IMR-90 (cell line): ENCODE measurements around the gene OR1E2. TPM values are rescaled to one million over a fixed set of nuclear protein-coding genes. Genes with fewer than 3 reads are reported as not detected.

ENCODE experiments used
- ATAC-seq: fragments of 200-7000 bp; cut with Tn5 transposase; 2 replicates; pipeline ENCODE4 v1.9.1; 2020; ENCODE audit warnings: low read depth, mild to moderate bottlenecking, moderate library complexity
- BruUV-seq: library from RNA; stranded (reverse); fragments of 400-500 nt; replicated peaks from 2 replicates; lab custom pipeline; 2021; lab: Mats Ljungman, UMichigan
- CTCF ChIA-PET: fragments of 300-600 bp; formaldehyde crosslinking; extraction: SDS; loops from one replicate; lab custom pipeline; 2021; ENCODE audit warnings: antibody characterized with exemption; lab: Yijun Ruan, JAX
- POLR2A ChIA-PET: fragments of 300-600 bp; sonication (Branson Sonifier 250); formaldehyde crosslinking; loops from one replicate; lab custom pipeline; 2022; ENCODE audit warnings: antibody characterized with exemption; ENCODE audit not compliant: unreplicated experiment; lab: Charles Lee
- DNase-seq: peaks from one replicate; pipeline ENCODE4 v3.0.0; 2013
- H2AFZ ChIP-seq: replicated peaks from 2 replicates; pipeline ENCODE3; 2013; ENCODE audit warnings: low read length, mild to moderate bottlenecking; ENCODE audit not compliant: poor library complexity
- H2AK5ac ChIP-seq: 2 replicates; pipeline ENCODE4 v1.6.1; 2013; ENCODE audit warnings: low read depth, low read length, inconsistent platforms
- H2AK9ac ChIP-seq: replicated peaks from 2 replicates; pipeline ENCODE3; 2013; ENCODE audit warnings: mild to moderate bottlenecking, low read depth, low read length, moderate library complexity; ENCODE audit not compliant: poor library complexity
- H2BK120ac ChIP-seq: 2 replicates; pipeline ENCODE4 v1.6.1; 2013; ENCODE audit warnings: low read depth, low read length, inconsistent platforms
- H2BK15ac ChIP-seq: 3 replicates; pipeline ENCODE4 v1.6.1; 2013; ENCODE audit warnings: low read depth, low read length, inconsistent platforms
- H2BK20ac ChIP-seq: 2 replicates; pipeline ENCODE4 v1.6.1; 2013; ENCODE audit warnings: low read depth, mild to moderate bottlenecking, inconsistent platforms, low read length, moderate library complexity
- H2BK5ac ChIP-seq: 2 replicates; pipeline ENCODE4 v1.6.1; 2013; ENCODE audit warnings: mild to moderate bottlenecking, low read depth, low read length, inconsistent platforms; ENCODE audit not compliant: poor library complexity, severe bottlenecking
- H3K14ac ChIP-seq: replicated peaks from 2 replicates; pipeline ENCODE4 v1.6.1; 2013; ENCODE audit warnings: low read depth, low read length, inconsistent platforms
- H3K18ac ChIP-seq: 2 replicates; pipeline ENCODE4 v1.6.1; 2013; ENCODE audit warnings: low read depth, low read length, control low read depth
- H3K23ac ChIP-seq: 2 replicates; pipeline ENCODE4 v1.6.1; 2013; ENCODE audit warnings: low read depth, low read length, inconsistent platforms
- H3K27ac ChIP-seq: 2 replicates; pipeline ENCODE4 v1.5.1; 2013; ENCODE audit warnings: mild to moderate bottlenecking, control low read depth, low read length; ENCODE audit not compliant: insufficient read depth
- H3K27me3 ChIP-seq: 2 replicates; pipeline ENCODE4 v1.6.1; 2013; ENCODE audit warnings: low read length; ENCODE audit not compliant: control insufficient read depth, insufficient read depth
- H3K36me3 ChIP-seq: 2 replicates; pipeline ENCODE4 v1.6.1; 2013; ENCODE audit warnings: low read length, mixed read lengths; ENCODE audit not compliant: control insufficient read depth, insufficient read depth
- H3K4ac ChIP-seq: 2 replicates; pipeline ENCODE4 v1.6.1; 2013; ENCODE audit warnings: low read depth, low read length, inconsistent platforms
- H3K4me1 ChIP-seq: 2 replicates; pipeline ENCODE4 v1.6.1; 2013; ENCODE audit warnings: low read length, mixed read lengths; ENCODE audit not compliant: control insufficient read depth, insufficient read depth
- H3K4me2 ChIP-seq: 2 replicates; pipeline ENCODE4 v1.6.1; 2013; ENCODE audit warnings: low read depth, mild to moderate bottlenecking, control low read depth, low read length, moderate library complexity
- H3K4me3 ChIP-seq: 2 replicates; pipeline ENCODE4 v1.5.1; 2013; ENCODE audit warnings: low read depth, mild to moderate bottlenecking, control low read depth, low read length, moderate library complexity; ENCODE audit not compliant: insufficient read depth
- H3K56ac ChIP-seq: 2 replicates; pipeline ENCODE4 v1.6.1; 2013; ENCODE audit warnings: low read length, inconsistent platforms; ENCODE audit not compliant: insufficient read depth; ENCODE audit errors: extremely low read depth
- H3K79me1 ChIP-seq, 2 experiments: 2 replicates each; pipeline ENCODE4 v1.6.1; 2013; ENCODE audit warnings: low read length in 2 of 2, inconsistent platforms in 1 of 2, low read depth in 1 of 2
- H3K9ac ChIP-seq: 2 replicates; pipeline ENCODE4 v1.6.1; 2013; ENCODE audit warnings: low read depth, low read length, control low read depth
- H3K9me1 ChIP-seq: 2 replicates; pipeline ENCODE4 v1.6.1; 2013; ENCODE audit warnings: low read length, inconsistent platforms; ENCODE audit not compliant: insufficient read depth
- H3K9me3 ChIP-seq: 2 replicates; pipeline ENCODE4 v1.6.1; 2013; ENCODE audit warnings: low read length; ENCODE audit not compliant: control insufficient read depth, insufficient read depth
- H4K20me1 ChIP-seq: 2 replicates; pipeline ENCODE4 v1.6.1; 2013; ENCODE audit warnings: low read length, inconsistent platforms; ENCODE audit not compliant: insufficient read depth
- H4K5ac ChIP-seq: 2 replicates; pipeline ENCODE4 v1.6.1; 2013; ENCODE audit warnings: mild to moderate bottlenecking, low read depth, low read length, control low read depth
- H4K8ac ChIP-seq, 2 experiments: 2 replicates each; pipeline ENCODE4 v1.6.1; 2013; ENCODE audit warnings: low read depth in 2 of 2, low read length in 2 of 2, control low read depth in 1 of 2, inconsistent platforms in 1 of 2
- H4K91ac ChIP-seq: 2 replicates; pipeline ENCODE4 v1.6.1; 2013; ENCODE audit warnings: low read depth, low read length, inconsistent platforms; ENCODE audit not compliant: insufficient read depth
- CEBPB ChIP-seq: IDR thresholded peaks from 2 replicates; pipeline ENCODE4 v1.6.1; 2012; ENCODE audit warnings: low read depth, low read length, improper control_type of control experiment
- CHD1 ChIP-seq: IDR thresholded peaks from 2 replicates; pipeline ENCODE4 v1.6.1; 2012; ENCODE audit warnings: low read depth, low read length, improper control_type of control experiment
- FOS ChIP-seq: fragments of 150-350 bp; IDR thresholded peaks from 2 replicates; pipeline ENCODE4 v1.6.1; 2016; ENCODE audit warnings: low read depth, low read length
- MAZ ChIP-seq: IDR thresholded peaks from 2 replicates; pipeline ENCODE4 v1.6.1; 2012; ENCODE audit warnings: low read depth, mild to moderate bottlenecking, low read length, improper control_type of control experiment, moderate library complexity, borderline replicate concordance
- MXI1 ChIP-seq: IDR thresholded peaks from 2 replicates; pipeline ENCODE4 v1.6.1; 2012; ENCODE audit warnings: low read depth, mild to moderate bottlenecking, low read length, moderate library complexity, borderline replicate concordance
- POLR2A ChIP-seq: IDR thresholded peaks from 2 replicates; pipeline ENCODE4 v1.6.1; 2012; ENCODE audit warnings: mild to moderate bottlenecking, low read depth, low read length
- RAD21 ChIP-seq: IDR thresholded peaks from 2 replicates; pipeline ENCODE4 v1.6.1; 2012; ENCODE audit warnings: low read length, improper control_type of control experiment
- RCOR1 ChIP-seq: IDR thresholded peaks from 2 replicates; pipeline ENCODE4 v1.6.1; 2012; ENCODE audit warnings: mild to moderate bottlenecking, low read length, improper control_type of control experiment; ENCODE audit not compliant: insufficient replicate concordance
- RFX5 ChIP-seq: IDR thresholded peaks from 2 replicates; pipeline ENCODE4 v1.8.0; 2012; ENCODE audit warnings: low read depth, mild to moderate bottlenecking, low read length, moderate library complexity
- SMC3 ChIP-seq: fragments of 150-350 bp; IDR thresholded peaks from 2 replicates; pipeline ENCODE4 v1.6.1; 2016; ENCODE audit warnings: low read depth, mild to moderate bottlenecking, antibody characterized with exemption, low read length, moderate library complexity
- WGBS, 2 experiments: methylation state at CpG; one replicate each; pipeline versions ENCODE4 v1.1.5 to v1.1.7; 2013; ENCODE audit warnings: missing lambda C conversion rate in 2 of 2; ENCODE audit not compliant: insufficient read length in 1 of 2; ENCODE audit errors: extremely low coverage in 2 of 2; 5-methylcytosine and 5-hydroxymethylcytosine counted together
- dilution Hi-C: fragments of 300-500 bp; cut with HindIII; formaldehyde crosslinking; loops from one replicate; pipeline ENCODE4 v1.14.3; 2018; ENCODE audit warnings: low sequenced_read_pairs; ENCODE audit not compliant: unreplicated experiment
- in situ Hi-C: fragments of 300-500 bp; cut with MboI; formaldehyde crosslinking; loops from 3 replicates; pipeline ENCODE4 v1.14.3; 2019; ENCODE audit warnings: low sequenced_read_pairs, inconsistent platforms, mixed read lengths
- intact Hi-C: fragments of 100-400 bp; cut with micrococcal nuclease; formaldehyde crosslinking; loops from 2 replicates; pipeline ENCODE4 v1.10.0; 2022
- polyA plus RNA-seq, 3 experiments: library from polyadenylated mRNA; depleted of rRNA; stranded (reverse); fragments of >200 nt; gene quantifications; 2 replicates each; pipeline ENCODE4 v1.2.3, GENCODE V29; 2012; ENCODE audit warnings: low replicate concordance in 1 of 3
- total RNA-seq: library from RNA; depleted of rRNA; stranded (reverse); fragments of >200 nt; gene quantifications from 2 replicates; pipeline ENCODE4 v1.2.3, GENCODE V29; 2012
- TF ChIP-seq, protein P1 (sequence below): conservative IDR thresholded peaks from 2 replicates; pipeline ENCODE4 v1.5.1; 2012; ENCODE audit warnings: mild to moderate bottlenecking, low read depth, low read length, improper control_type of control experiment
- TF ChIP-seq, protein P2 (sequence below): fragments of 150-350 bp; IDR thresholded peaks from 2 replicates; pipeline ENCODE4 v1.6.1; 2017; ENCODE audit warnings: mild to moderate bottlenecking, antibody characterized with exemption, low read length, low read depth
- TF ChIP-seq, protein P3 (sequence below): fragments of 150-350 bp; IDR thresholded peaks from 2 replicates; pipeline ENCODE4 v1.6.1; 2016; ENCODE audit warnings: low read depth, mild to moderate bottlenecking, low read length, moderate library complexity, borderline replicate concordance

OR1E2 gene
- total and polyA plus RNA-seq, 2 of the 4 experiments (the other 2 are of a cell fraction): not detected

DNA sequence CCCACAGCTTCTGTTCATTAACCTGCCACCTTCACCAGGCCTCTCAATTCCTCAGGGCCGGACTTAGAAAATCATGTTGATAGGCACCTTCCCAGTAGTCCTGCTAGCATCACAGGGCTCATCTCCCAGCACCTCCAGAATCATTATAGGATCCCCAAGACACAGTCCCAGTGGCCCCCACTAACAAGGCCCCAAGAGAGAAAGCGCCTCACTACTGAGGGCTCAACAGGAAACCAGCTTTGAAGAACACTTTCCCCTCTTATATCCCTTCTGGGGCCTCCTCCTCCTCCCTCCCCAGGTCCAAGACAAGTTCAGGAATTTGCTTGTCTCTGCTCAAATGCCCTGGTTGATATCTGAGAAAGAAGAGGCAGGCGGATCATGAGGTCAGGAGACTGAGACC is 22.6 kb downstream of the OR1E2 start, which contains the start of gene OR3A3:
Gene OR3A3 (plus strand): TSS at position 301 of the 400 bp plus-strand sequence.
- Histone ChIP-seq H2AK9ac (no peak within 1 kb of the TSS), H2AK5ac (no peak within 1 kb of the TSS), H4K8ac (no peak within 1 kb of the TSS), H4K20me1 (no peaks in the 10 kb centered on the region), H3K9me1 (no peaks in the 10 kb centered on the region), H4K91ac (no peak within 1 kb of the TSS), H3K79me1 (no peaks in the 10 kb centered on the region), H3K4ac (no peak within 1 kb of the TSS), H3K9ac (no peak within 1 kb of the TSS), H3K27me3 (no peaks in the 10 kb centered on the region), H2AFZ (no peak within 1 kb of the TSS), H3K4me1 (no peaks in the 10 kb centered on the region), H3K36me3 (no peaks in the 10 kb centered on the region), H2BK5ac (no peak within 1 kb of the TSS), H3K4me2 (no peak within 1 kb of the TSS), H3K27ac (no peak within 1 kb of the TSS), H3K18ac (no peak within 1 kb of the TSS), H4K5ac (no peak within 1 kb of the TSS), H2BK20ac (no peak within 1 kb of the TSS), H2BK15ac (no peak within 1 kb of the TSS), H3K9me3 (peaks cover 10% of the 10 kb centered on the region), H3K56ac (no peak within 1 kb of the TSS), H3K23ac (no peak within 1 kb of the TSS), H3K4me3 (no peak within 1 kb of the TSS), H2BK120ac (no peak within 1 kb of the TSS), H3K14ac (no peak within 1 kb of the TSS)
- intact Hi-C loops: no loop called here
- no peak for DNase-seq
- dilution Hi-C loops: no loop called here
- in situ Hi-C loops: no loop called here
- ChIA-PET CTCF (no interaction called here), POLR2A (no interaction called here)
- no peak for ATAC-seq
- WGBS, 2 experiments: no CpG with 5 or more reads among the region's 3 CpGs
- TF ChIP-seq SMC3 (no peak), MXI1 (no peak), RFX5 (no peak), RAD21 (no peak), POLR2A (no peak), FOS (no peak), CEBPB (no peak), MAZ (no peak), CHD1 (no peak), RCOR1 (no peak)
- TF ChIP-seq, protein P1, sequence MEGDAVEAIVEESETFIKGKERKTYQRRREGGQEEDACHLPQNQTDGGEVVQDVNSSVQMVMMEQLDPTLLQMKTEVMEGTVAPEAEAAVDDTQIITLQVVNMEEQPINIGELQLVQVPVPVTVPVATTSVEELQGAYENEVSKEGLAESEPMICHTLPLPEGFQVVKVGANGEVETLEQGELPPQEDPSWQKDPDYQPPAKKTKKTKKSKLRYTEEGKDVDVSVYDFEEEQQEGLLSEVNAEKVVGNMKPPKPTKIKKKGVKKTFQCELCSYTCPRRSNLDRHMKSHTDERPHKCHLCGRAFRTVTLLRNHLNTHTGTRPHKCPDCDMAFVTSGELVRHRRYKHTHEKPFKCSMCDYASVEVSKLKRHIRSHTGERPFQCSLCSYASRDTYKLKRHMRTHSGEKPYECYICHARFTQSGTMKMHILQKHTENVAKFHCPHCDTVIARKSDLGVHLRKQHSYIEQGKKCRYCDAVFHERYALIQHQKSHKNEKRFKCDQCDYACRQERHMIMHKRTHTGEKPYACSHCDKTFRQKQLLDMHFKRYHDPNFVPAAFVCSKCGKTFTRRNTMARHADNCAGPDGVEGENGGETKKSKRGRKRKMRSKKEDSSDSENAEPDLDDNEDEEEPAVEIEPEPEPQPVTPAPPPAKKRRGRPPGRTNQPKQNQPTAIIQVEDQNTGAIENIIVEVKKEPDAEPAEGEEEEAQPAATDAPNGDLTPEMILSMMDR: no peak
- TF ChIP-seq, protein P2, sequence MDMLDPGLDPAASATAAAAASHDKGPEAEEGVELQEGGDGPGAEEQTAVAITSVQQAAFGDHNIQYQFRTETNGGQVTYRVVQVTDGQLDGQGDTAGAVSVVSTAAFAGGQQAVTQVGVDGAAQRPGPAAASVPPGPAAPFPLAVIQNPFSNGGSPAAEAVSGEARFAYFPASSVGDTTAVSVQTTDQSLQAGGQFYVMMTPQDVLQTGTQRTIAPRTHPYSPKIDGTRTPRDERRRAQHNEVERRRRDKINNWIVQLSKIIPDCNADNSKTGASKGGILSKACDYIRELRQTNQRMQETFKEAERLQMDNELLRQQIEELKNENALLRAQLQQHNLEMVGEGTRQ: no peak
- TF ChIP-seq, protein P3, sequence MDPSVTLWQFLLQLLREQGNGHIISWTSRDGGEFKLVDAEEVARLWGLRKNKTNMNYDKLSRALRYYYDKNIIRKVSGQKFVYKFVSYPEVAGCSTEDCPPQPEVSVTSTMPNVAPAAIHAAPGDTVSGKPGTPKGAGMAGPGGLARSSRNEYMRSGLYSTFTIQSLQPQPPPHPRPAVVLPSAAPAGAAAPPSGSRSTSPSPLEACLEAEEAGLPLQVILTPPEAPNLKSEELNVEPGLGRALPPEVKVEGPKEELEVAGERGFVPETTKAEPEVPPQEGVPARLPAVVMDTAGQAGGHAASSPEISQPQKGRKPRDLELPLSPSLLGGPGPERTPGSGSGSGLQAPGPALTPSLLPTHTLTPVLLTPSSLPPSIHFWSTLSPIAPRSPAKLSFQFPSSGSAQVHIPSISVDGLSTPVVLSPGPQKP: no peak
- BruUV-seq: no TSS peak
